MM.1S (cell line): ENCODE data around the gene FRAT2.

ENCODE experiments used
- DNase-seq: peaks from one replicate; pipeline ENCODE4 v3.0.0-alpha.2; 2015
- H2AFZ ChIP-seq: fragments of 300-600 bp; sonication (generic); 2 replicates; pipeline ENCODE4 v1.6.0; 2016; ENCODE audit warnings: antibody characterized with exemption, low read length
- H3F3A ChIP-seq: fragments of 300-600 bp; sonication (generic); 2 replicates; pipeline ENCODE4 v1.6.1; 2016; ENCODE audit warnings: mild to moderate bottlenecking, antibody characterized with exemption, low read length, moderate library complexity, mixed read lengths; ENCODE audit not compliant: insufficient read depth
- H3K27ac ChIP-seq: fragments of 300-600 bp; sonication (generic); 2 replicates; pipeline ENCODE4 v1.5.1; 2016; ENCODE audit warnings: mild to moderate bottlenecking, low read length
- H3K27me3 ChIP-seq: fragments of 300-600 bp; sonication (generic); replicated peaks from 2 replicates; pipeline ENCODE4 v1.6.0; 2016; ENCODE audit warnings: low read length; ENCODE audit not compliant: insufficient read depth
- H3K36me3 ChIP-seq: fragments of 300-600 bp; sonication (generic); replicated peaks from 2 replicates; pipeline ENCODE4 v1.6.1; 2016; ENCODE audit warnings: mild to moderate bottlenecking, low read length, mixed read lengths; ENCODE audit not compliant: insufficient read depth
- H3K4me1 ChIP-seq: fragments of 300-600 bp; sonication (generic); 2 replicates; pipeline ENCODE4 v1.6.1; 2016; ENCODE audit warnings: low read length, mixed read lengths
- H3K4me2 ChIP-seq: fragments of 300-600 bp; sonication (generic); 2 replicates; pipeline ENCODE4 v1.6.0; 2016; ENCODE audit warnings: low read depth, low read length
- H3K4me3 ChIP-seq: fragments of 300-600 bp; sonication (generic); 2 replicates; pipeline ENCODE4 v1.5.1; 2016; ENCODE audit warnings: low read length, mixed read lengths
- H3K79me2 ChIP-seq: fragments of 300-600 bp; sonication (generic); 2 replicates; pipeline ENCODE4 v1.6.1; 2016; ENCODE audit warnings: mixed run types, low read length, mixed read lengths
- H3K9ac ChIP-seq: fragments of 300-600 bp; sonication (generic); 2 replicates; pipeline ENCODE4 v1.6.1; 2016; ENCODE audit warnings: low read length, mixed read lengths
- H3K9me2 ChIP-seq: fragments of 300-600 bp; sonication (generic); replicated peaks from 2 replicates; pipeline ENCODE4 v1.6.1; 2016; ENCODE audit warnings: mild to moderate bottlenecking, low read length, mixed read lengths; ENCODE audit not compliant: insufficient read depth
- H3K9me3 ChIP-seq: fragments of 300-600 bp; sonication (generic); replicated peaks from 2 replicates; pipeline ENCODE4 v1.6.1; 2016; ENCODE audit warnings: mild to moderate bottlenecking, low read length, mixed read lengths; ENCODE audit not compliant: insufficient read depth
- H4K20me1 ChIP-seq: fragments of 300-600 bp; sonication (generic); 2 replicates; pipeline ENCODE4 v1.6.1; 2016; ENCODE audit warnings: mild to moderate bottlenecking, low read length, moderate library complexity, mixed read lengths; ENCODE audit not compliant: insufficient read depth
- CTCF ChIP-seq: fragments of 300-600 bp; sonication (generic); IDR thresholded peaks from 2 replicates; pipeline ENCODE4 v1.5.1; 2016; ENCODE audit warnings: antibody characterized with exemption, low read length, mixed read lengths
- EZH2 ChIP-seq: fragments of 300-600 bp; sonication (generic); optimal IDR thresholded peaks from 2 replicates; pipeline ENCODE3; 2017; ENCODE audit warnings: low read depth, mild to moderate bottlenecking, antibody characterized with exemption, low read length, mixed read lengths
- EZH2phosphoT487 ChIP-seq: fragments of 300-600 bp; sonication (generic); IDR thresholded peaks from 2 replicates; pipeline ENCODE4 v1.6.1; 2018; ENCODE audit warnings: antibody characterized with exemption, low read length

Gene FRAT2

GRCh38 chr10:97323501-97323900, 11.0 kb downstream of the FRAT2 start:
- Histone ChIP-seq H3K27me3 (no peaks in the 10 kb centered on the region), H3K9ac (no peak overlapping the region), H3F3A (peaks cover 10% of the 10 kb centered on the region; the same call in 1 of the 2 replicates), H3K4me1 (0 out of 2 replicates have a peak, but pooled peaks cover 7% of the 10 kb centered on the region), H4K20me1 (no peaks in the 10 kb centered on the region), H3K9me2 (no peaks in the 10 kb centered on the region), H3K4me2 (no peak overlapping the region), H3K27ac (no peak overlapping the region), H3K79me2 (no peaks in the 10 kb centered on the region), H3K36me3 (no peaks in the 10 kb centered on the region), H3K4me3 (no peak overlapping the region), H3K9me3 (no peaks in the 10 kb centered on the region), H2AFZ (no peak overlapping the region)
- DNase-seq = no peak
- TF ChIP-seq EZH2 = no peak
- TF ChIP-seq EZH2phosphoT487 = no peak
- no peak for TF ChIP-seq CTCF

- Histone ChIP-seq H3K36me3 (no peaks in the 10 kb centered on the region), H3F3A (peaks cover 9% of the 10 kb centered on the region; the same call in 1 of the 2 replicates), H3K9me2 (no peaks in the 10 kb centered on the region), H3K4me2 (peak overlapping the region; percentile 98; the same call in 1 of the 2 replicates), H3K9ac (no peak overlapping the region), H3K4me3 (no peak overlapping the region), H3K9me3 (no peaks in the 10 kb centered on the region), H2AFZ (no peak overlapping the region), H3K27ac (no peak overlapping the region), H3K79me2 (no peaks in the 10 kb centered on the region), H3K27me3 (no peaks in the 10 kb centered on the region), H3K4me1 (0 out of 2 replicates have a peak, but pooled peaks cover 5% of the 10 kb centered on the region), H4K20me1 (no peaks in the 10 kb centered on the region)
- TF ChIP-seq EZH2 = no peak
- no peak for TF ChIP-seq CTCF
- no peak for TF ChIP-seq EZH2phosphoT487
- DNase-seq = no peak
These were observed 12.7 kb downstream of the FRAT2 start for GRCh38 chr10:97321804-97322190.

DNA sequence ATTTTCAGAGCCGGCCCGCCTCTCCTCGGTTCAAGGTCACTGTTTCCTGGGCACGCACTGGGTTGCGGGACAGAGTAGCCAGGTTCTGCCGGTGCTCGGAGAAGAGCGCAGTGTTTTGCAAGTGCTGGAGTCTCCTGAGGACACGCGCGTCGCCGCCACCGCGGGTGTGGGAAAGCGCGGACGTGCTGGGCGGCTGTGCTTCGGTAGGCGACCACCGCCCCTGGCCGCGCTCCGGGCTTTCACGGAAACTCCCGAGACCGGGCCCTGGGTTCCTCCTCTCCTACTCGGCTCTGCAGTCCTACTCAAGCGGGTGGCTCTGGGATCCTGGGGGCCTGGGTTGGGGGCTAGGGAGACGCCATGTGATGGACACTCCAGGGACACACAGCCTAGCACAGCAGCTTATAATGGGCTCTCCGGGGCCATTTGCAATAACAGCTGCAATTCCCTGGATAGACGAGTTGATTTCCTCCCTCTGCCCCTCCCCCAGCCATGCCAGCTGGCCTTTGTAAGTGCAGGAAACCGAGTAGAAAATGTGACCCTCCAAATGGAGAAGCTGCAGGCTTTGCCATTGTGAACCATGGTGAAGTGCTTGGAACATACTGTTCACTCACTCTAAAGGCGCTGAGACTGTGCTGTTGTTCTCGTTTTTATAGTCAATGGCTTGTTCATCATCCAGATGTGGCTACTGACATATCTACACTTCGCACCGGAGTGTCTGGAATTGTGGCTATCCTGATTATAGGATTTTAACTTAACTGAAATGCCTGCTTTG, 13.3 kb downstream of the FRAT2 start:
- H3K79me2 ChIP-seq = no peaks in the 10 kb centered on the region
- no peaks in the 10 kb centered on the region for H4K20me1 ChIP-seq
- no peaks in the 10 kb centered on the region for H3K36me3 ChIP-seq
- TF ChIP-seq CTCF (no peak), EZH2 (no peak), EZH2phosphoT487 (no peak)
- peak overlapping the region; percentile 96 for H2AFZ ChIP-seq
- peak overlapping the region; percentile 55; the same call in 1 of the 2 replicates for H3K9ac ChIP-seq
- H3K27me3 ChIP-seq = no peaks in the 10 kb centered on the region
- no peak for DNase-seq
- H3F3A ChIP-seq = peaks cover 9% of the 10 kb centered on the region; the same call in 1 of the 2 replicates
- no peak overlapping the region for H3K27ac ChIP-seq
- peak overlapping the region; percentile 71 for H3K4me3 ChIP-seq
- no peaks in the 10 kb centered on the region for H3K9me2 ChIP-seq
- 0 out of 2 replicates have a peak, but pooled peaks cover 5% of the 10 kb centered on the region for H3K4me1 ChIP-seq
- H3K4me2 ChIP-seq = peak overlapping the region; percentile 98
- H3K9me3 ChIP-seq = no peaks in the 10 kb centered on the region
